Activated T-cell treated with anti-CD3 and anti-CD28 coated beads, Interleukin-2, amount 50 U/mL, for 48 hours (primary cell): Measurements from ENCODE around the gene KRT28.
"Not testable (repeated sequence)": the region's sequence is repeated elsewhere in the genome, so short reads cannot be mapped to it uniquely, and the experiment has no call there.

ENCODE experiments used
- DNase-seq, 2 experiments: peaks; one replicate each; pipeline ENCODE4 v3.0.0-alpha.2; 2020

KRT28 gene

DNA sequence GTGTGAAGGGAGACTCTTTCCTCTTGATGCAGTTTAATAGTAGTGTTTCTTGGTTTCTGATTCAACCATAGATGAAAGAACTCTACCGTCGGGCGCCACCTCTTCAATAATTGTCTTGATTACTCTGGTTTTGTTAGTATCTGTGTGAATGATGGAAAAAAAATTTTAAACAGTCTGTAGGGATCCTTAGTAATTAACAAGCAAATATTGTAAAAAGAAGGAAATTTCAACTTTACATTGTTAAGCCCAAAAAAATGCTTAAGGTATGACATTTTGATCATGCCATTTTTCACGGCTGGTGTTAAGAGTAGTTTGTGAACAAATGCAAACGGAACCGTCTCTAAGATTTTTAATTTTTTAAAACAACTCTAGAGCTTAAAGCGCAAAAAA is 18.6 kb upstream of the KRT28 start:
- DNase-seq: no peak

DNA sequence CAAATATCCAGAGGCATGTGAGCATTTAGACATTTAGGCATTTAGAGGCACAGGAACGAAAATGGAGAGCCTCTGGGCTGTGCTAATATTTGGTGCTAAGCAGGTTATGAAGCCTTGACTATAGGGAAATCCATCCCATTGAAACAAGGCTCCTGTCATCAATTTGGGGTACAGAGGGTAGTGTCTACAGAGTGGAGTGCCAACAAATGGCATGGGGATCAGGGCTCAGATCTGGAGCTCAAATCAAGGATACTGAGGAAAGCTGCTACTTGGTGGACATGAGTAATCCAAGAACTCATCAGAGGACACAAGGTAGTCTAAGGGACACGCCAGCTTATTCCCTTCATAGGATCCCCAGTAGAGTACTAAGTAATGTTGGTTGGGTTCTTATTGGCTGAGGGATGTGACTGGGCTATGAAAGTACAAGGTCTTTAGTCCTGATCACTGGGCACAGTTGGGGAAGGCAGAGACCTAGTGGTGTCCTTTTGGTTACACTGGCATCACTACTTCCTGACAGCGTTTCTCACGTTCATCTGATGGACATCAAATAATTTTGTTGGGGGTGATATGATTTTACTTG is 17.4 kb upstream of the KRT28 start:
- DNase-seq: no peak

DNA sequence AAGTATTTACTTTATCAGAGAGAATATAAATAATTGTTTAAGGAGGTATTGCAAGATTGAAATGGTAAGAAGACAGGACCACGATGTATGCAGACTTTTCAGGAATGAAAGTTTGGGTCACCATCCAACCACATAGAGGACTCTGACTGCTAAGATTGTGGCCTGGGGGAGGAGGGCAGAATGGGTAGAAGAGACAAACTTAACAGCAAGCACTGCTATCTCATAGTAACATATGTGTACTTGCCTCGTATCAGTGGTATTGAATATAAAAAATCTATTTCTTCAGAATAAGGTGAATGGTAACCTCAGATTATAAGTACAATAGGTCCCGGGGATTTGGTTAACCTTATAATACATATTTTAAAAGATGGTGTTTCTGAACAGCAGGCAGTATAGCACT is 16.8 kb upstream of the KRT28 start:
- no peak for DNase-seq

DNA sequence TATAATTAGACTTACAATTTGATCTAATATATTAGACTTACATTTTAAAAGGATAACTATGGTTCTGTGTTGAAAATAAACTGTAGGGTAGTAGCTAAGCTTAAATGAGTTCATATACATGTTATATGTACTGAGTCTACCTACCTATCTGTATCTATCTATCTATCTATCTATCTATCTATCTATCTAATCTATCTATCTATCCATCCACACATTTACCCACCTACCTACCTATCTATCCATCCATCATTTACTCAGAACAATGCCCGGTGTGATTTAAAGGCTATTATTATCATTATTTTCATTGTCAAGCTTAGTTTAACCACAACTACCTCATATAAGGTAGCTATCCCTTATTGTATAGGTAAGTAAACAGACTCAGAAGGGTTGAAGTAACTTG is 15.6 kb upstream of the KRT28 start:
- no peak for DNase-seq

DNA sequence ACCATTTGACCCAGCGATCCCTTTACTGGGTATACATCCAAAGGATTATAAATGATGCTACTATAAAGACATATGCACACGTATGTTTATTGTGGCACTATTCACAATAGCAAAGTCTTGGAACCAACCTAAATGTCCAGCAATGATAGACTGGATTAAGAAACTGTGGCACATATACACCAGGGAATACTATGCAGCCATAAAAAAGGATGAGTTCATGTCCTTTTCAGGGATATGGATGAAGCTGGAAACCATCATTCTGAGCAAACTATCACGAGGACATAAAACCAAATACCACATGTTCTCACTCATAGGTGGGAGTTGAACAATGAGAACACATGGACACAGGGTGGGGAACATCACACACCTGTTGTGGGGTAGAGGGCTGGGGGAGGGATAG is 14.9 kb upstream of the KRT28 start:
- DNase-seq: not testable (repeated sequence)

DNA sequence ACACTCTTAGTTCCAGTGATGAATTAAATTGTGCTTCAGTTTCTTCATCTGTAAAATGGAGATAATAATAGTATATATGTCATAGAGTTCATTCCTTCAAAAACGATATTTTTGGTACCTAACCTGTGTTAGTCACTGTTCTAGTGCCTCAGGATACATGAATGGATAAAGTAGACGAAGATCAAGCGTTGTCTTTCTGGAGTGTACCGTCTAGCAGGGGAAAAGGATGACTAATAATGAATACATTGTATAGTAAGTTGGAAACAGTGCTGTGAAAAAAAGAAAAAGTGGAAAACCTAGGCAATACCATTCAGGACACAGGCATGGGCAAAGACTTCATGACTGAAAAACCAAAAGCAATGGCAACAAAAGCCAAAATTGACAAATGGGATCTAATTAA is 14.0 kb upstream of the KRT28 start:
- no peak for DNase-seq

DNA sequence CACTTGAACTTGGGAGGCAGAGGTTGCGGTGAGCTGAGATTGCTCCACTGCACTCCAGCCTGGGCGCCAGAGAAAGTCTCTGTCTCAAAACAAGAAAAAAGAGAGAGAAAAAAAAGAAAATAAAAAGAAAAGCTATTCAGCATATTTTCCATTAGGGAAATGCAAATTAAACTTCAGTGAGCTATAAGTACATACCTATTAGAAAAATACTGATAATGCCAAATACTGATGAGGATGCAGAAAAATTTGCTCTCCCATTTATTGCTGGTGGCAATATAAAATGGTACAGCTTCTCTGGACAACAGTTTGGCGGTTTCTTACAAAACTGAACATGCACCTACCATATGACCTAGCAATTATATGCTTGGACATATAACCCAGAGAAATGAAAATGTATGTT is 12.9 kb upstream of the KRT28 start:
- no peak for DNase-seq

DNA sequence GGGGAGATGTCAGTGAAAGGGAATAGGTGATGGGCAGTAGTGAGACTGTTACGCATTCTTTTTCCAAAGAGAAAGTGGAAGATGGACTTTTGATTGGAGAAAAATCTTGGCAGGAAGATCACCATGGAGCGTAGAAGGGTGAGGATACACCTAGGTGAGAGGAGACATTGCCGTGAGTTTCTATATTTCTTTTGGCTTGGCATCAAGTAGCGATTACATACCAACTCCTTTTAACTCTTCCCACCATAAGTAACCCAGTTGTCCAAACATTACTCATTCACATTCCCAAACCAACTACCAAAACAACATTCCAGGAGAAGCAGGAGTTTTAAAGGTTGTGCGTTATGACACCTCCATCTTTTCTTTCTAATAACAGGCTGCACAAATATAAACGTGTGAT is 10.7 kb upstream of the KRT28 start:
- DNase-seq: no peak

DNA sequence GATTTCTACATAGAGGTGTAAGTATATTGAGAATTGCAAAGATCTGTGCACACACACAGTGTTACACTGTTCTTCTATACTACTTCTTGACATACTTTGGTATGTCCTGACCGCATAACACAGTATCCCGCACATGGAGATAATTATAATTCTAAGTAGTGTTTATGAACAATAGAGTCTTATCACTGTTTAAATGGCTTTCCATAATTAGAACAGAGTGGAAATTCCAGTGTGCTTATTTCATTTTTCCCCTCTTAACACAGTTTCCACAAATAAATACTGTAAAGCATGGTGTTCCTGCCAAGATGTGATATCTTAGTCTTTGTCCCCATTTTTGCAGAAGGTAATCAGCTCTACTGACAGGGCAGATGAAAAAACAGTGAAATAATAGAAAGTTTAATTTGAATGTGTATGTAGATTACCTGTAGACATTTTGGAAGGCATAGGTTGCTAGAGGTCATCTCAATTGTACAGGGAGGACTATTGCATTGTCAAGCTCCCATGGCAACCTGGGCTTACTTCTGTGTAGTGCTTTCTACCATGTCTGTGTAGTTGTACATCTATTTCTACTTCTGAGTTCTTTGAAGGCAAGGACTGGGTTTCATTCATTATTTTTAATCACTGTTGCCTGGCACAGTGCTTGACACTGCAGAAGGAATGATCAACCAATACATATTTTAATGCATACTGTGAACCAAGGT is 10.1 kb upstream of the KRT28 start:
- no peak for DNase-seq

DNA sequence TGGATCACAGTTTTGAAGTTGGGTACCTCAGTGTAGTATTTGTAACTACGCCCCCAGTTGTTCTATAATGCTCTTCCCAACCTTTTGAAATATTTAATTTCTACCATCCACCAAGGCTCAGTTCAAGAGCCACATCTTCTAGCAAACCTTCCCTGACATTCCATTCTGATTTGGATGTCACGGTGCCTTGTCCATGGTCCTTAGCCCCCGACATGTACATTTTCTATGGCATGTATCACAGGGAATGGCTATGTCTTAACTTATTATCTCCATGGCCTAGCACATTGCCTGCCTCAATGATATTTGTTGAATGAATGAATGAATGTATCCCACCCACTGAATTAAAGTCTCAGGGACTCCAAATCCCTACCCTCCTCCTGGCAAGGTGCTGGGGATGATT is 6.4 kb upstream of the KRT28 start:
- no peak for DNase-seq

DNA sequence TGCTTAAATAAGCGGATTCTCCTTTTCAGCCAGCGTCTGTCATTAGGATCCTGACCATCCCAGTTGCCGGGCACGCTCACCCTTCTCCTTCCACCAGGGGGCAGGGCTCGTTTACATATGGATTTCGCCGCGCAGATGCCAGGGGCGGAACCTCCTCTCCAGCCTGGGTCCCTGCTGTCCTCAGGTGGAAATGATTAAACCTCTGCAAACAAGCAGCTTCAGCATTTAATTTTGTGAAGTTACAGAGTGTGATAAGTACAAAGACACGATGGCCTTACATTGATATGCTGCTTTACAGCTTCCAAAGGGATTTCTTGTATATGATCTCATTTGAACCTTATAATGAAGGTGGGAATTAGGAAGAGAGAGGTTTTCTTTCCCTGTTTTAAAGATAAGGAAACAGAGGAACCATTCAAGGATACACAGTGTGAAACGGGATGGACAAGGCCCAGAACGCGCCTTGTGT is 3.9 kb upstream of the KRT28 start:
- DNase-seq: peak; percentile 84 to 86

DNA sequence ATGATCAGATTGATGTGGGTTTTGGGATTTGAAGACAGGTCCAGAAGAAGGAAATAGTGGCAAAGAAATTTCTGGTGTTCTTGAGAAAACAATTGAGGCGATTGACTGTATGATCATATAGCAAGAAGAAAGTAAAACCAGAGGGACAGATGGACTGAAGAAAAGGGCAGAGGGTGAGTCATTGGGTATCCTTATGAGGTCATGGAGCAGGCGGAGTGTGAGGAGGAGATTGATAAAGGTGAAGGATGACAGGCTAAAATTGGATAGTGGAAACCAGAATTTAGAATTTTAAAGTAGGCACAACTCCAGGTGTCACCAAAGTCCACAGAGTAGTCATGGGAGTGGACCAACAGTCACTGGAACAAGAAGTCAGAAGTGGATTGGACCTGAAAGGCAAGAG is 1.4 kb upstream of the KRT28 start:
- DNase-seq: no peak

DNA sequence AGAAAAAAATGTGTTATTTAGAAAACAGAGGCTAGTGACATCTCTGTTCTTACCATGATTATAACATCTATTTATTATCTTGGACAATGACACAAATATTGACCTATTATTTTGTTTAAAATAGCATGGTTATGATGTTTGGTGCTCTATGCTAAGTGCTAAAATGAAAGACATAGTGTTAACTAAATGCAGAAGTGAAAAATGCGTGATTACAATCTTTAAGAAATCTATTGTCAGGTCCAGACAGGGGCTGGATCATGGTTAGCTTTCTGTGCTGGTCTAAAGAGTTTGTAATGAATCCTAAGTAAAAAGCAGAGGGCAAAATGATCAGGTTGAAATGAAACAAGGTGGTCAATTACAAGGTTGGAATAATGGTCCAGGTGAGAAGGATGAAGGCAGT is 622 bp upstream of the KRT28 start:
- DNase-seq: no peak

DNA sequence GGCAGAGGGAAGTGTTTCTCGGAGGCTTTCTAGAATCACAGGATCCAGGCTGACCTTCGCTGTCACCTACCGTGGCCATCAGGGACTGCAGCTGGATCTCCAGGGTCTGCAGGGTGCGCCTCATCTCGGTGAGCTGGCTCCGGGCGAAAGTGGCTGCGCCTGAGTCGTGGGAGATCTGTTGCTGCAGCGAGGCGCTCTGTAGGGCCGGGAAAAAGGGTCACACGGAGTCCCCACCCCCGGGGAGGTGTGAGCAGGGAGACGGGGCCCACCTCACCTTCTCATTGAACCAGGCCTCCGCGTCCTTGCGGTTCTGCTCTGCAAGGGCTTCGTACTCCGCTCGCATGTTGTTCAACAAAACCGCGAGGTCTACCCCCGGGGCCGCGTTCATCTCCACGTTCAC is 2.9 kb downstream of the KRT28 start:
- no peak for DNase-seq

DNA sequence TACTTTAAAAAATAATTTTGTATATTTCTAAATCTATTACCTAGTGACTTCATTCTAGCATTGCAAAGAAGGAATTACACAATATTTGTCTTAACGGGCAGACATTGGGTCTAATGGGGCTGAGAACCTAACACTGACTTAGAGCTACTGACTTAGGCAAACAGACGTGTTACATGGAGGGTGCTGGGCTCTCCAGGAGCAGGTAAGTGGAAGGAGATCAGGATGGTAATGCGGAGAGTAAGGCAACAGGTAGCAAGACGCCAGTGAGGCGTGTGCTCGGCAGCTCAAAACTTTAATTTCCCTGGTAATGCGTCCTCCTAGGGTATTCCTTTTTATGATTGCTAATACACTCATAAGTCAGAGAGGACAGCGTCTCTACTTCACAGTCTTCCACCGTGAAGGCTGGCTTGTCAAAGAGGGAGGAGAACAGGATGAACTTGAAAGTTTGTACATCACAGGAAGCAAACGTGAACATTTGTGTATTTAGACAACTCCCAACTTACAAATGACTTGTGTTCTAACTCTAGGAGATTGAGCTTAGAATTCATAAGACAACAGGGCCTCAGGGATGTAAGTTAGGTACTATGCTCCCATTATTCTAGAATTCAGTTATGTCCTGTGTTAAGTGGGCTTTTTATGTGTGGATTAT is 4.6 kb downstream of the KRT28 start:
- DNase-seq: no peak

DNA sequence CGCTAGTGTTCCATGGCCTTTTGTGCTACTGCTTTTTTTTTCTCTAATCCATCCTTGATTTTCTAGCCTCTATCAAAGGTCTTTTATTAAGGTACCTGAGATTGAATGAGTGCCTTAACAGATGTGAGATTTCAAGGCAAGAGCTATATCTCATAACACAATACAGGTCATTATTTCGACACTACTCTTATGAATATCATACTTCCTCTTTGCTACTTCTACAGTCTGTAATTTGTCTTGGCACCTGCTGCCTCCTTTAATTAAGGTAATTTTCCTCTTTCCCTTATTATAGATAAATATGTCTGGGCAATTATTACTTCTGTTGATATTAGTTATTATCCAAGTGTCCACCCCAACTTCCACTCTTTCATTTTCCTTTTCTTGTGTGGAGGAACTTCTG is 5.3 kb downstream of the KRT28 start:
- no peak for DNase-seq

DNA sequence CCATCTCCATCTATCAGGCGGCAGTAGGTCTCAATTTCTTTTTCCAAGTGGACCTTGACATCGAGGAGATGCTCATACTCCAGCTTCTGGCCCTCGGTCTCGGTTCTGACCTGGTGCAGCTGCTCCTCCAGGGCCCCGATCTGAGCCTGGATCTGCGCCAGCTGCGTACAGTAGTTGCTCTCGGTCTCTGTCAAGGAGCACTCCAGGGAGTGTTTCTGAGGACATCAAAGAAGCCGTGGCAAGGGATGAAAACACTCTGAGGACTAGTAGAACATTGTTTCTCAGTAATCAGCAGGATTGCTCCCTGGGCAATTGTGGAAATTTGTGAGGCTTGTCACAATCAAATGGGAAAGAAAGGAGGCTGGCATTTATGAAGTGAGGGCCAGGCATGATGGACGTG is 5.9 kb downstream of the KRT28 start:
- no peak for DNase-seq

DNA sequence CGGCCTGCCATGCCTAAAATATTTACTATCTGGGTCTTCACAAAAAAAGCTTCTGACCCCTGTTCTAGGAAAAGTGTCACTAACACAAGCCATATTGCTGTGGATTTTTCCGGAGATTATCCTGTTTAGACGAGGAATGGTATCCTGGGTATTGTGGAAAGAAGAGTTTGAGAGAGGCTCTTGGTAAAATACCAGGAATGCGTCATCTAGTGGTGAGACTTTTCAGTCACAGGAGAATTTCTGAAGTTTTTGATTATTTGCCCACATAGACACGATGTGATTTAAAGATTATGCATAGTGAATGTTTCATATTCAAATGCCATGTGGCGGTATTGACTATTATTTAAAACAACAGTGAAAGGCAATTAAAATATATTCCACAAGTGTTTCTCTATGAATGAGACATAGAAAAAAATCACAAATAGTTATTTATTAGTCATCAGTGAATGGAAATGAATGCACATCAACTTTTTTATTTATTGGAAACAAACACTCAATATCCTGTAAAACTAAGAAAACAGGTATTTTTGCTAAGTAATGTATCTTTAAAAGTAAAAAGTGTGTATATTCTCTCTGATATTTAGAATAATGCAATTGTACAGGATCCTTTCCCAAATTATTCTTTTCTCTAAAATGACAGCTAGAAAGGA is 7.8 kb downstream of the KRT28 start:
- no peak for DNase-seq

DNA sequence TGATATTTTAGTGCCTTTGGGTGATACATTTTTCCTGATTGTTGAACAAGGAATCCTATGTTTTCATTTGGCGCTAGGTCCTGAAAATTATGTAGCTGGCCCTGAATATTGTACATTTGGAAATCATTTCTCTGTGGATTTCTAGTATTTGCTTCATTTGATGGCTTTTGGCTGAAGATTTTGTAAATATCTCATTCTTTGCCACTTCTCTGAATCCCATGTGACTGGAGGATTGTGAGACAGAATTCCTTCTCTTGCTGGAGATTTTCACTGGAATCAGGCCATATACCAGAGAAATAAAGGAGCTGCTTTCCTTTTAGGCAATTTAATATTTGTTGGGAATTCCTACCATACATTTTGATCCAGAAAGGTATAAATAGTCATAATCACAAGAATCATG is 8.6 kb downstream of the KRT28 start:
- no peak for DNase-seq

DNA sequence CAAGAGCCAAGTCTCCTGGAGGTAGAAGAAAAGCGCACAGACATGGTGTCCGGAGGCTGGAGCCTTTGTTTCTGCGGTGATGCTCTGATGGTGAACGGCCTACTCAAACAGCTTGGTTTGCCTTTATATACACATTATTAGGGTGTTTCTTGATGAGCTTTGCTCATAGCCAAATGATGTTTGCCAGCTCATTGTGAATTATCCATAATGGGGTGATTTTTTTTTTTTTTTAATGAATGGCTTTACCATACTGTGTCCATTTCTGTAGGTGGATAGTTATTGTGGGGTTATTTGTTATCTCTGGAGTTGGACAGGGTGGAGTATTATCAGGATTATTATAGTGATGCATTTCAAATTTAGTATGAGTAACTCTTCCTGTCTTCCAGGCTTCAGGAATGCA is 17.3 kb downstream of the KRT28 start, which contains the start of gene KRT27:
Gene KRT27 (minus strand): TSS at position 101 of the 400 bp plus-strand sequence. CDS start 57 bp downstream, at position 44.
- no peak for DNase-seq

DNA sequence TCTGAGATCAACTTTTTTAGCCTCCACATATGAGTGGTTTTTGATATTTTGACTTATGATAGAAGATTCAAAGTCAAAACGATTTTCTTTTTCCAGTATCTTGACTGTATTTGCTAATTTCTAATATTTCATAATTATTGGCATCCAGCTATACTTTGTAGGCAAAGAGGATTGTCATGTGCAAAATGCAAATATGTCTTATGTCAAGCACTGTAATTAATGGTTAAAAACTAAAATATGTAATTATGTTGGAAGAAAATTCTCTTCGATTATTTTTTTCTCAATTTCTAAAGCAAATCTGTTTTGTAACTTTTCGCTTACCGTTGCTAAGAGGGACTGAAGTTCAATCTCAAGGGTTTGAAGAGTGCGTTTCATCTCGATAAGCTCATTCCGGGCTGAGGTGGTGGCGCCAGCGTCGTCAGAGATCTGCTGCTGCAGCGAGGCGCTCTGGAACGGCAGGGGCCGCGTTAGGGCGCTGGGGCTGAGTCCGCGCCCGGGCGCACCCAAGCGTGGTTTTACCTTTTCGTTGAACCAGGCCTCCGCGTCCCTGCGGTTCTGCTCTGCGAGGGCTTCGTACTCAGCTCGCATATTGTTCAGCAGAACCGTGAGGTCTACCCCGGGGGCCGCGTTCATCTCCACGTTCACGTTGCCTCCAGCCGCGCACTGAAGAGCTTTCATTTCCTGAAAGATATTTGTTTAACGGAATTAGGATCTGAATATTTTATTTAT is 20.4 kb downstream of the KRT28 start:
- peak in 1 of 2 experiments; percentile 43 for DNase-seq

DNA sequence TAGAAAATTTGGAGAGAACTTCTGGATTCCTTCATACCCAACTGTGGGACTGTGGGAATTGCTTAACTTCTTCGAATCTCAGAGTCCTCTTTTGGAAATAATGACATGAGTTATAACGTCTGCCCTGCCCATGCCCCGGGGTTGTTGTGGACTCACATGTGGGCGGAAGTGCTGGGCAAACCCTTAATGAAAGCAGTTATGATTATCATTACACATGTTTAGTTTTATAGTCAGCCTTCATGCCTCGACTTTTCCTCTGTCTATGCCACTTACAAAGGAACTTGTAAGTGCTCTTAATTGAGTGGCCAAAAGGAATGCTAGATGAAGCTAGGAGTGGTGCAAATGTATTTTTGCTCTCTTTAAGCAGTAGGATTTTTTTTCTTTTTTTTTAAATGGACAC is 21.3 kb downstream of the KRT28 start:
- DNase-seq: no peak

DNA sequence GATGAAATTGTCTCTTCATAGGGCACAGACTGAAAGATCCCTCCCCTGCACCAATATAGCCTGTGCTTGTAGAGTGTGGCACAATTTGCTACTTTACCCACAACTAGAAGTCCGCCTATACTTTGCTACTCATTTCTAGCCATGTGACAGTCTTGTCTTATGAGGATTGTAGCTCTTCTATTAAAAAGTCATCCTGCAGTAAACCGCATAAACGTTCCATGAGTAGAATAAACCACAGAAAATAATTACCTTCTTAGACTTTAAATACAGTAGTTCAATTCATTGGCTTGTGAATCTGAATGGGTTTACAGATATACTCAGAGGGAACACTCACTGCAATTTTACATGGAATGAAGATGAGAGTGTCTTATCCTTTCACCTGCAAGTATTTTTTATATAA is 21.8 kb downstream of the KRT28 start:
- DNase-seq: no peak
